Gastrocnemius medialis (tissue), 4 donors: ENCODE data around the gene CXCR1. TPM values are rescaled to one million over a fixed set of nuclear protein-coding genes. Genes with fewer than 3 reads are reported as not detected.

Experiments
- total RNA-seq, 4 donors: library from RNA; depleted of rRNA; stranded (reverse); fragments of >200 nt; gene quantifications; one replicate each; pipeline versions ENCODE4 v1.1.0 to v1.2.3, GENCODE V29; 2016

CXCR1 gene
- total RNA-seq, 4 donors from 2014 or later, result 0.41 to 0.55 (median 0.53) TPM; not detected in 1

Other genes starting within 250 kb of the CXCR1 start
- gene TNS1, start 164.0 kb downstream of the CXCR1 start, total RNA-seq, result 100 to 1,000 TPM; 407 to 670 (median 484) TPM
- under 1 TPM in 1 of 4 donors, not detected in 3; 0.25 TPM for gene RUFY4, start 97.7 kb downstream of the CXCR1 start, total RNA-seq
- gene CXCR2, start 40.9 kb downstream of the CXCR1 start, total RNA-seq, result under 1 TPM in 3 of 4 donors, not detected in 1; 0.07 to 0.61 (median 0.26) TPM
- 100 to 1,000 TPM; 181 to 231 (median 193) TPM for gene ARPC2, start 50.2 kb upstream of the CXCR1 start, total RNA-seq
- gene GPBAR1, start 94.1 kb upstream of the CXCR1 start, total RNA-seq, result under 1 TPM in 1 of 4 donors, not detected in 3; 0.93 TPM
- 100 to 1,000 TPM in 1 of 4 donors, 10 to 100 TPM in 3; 87.1 to 134 (median 96.0) TPM for gene AAMP, start 103.2 kb upstream of the CXCR1 start, total RNA-seq
- 10 to 100 TPM; 20.1 to 35.8 (median 31.9) TPM for gene PNKD, start 103.6 kb upstream of the CXCR1 start, total RNA-seq
- gene TMBIM1, start 125.5 kb upstream of the CXCR1 start, total RNA-seq, result 100 to 1,000 TPM; 142 to 296 (median 215) TPM
- not detected for gene CATIP, start 189.9 kb upstream of the CXCR1 start, total RNA-seq
- gene SLC11A1, start 215.3 kb upstream of the CXCR1 start, total RNA-seq, result 1 to 10 TPM; 1.1 to 6.3 (median 4.5) TPM
- 10 to 100 TPM; 46.7 to 77.4 (median 53.6) TPM for gene CTDSP1, start 232.9 kb upstream of the CXCR1 start, total RNA-seq